Lung (tissue), 13 donors: Measurements from ENCODE around the gene PVALEF. TPM values are rescaled to one million over a fixed set of nuclear protein-coding genes. Genes with fewer than 3 reads are reported as not detected.
A peak's percentile ranks its signal among the peaks of the same experiment; 100 is the strongest.

Experiments used
- ATAC-seq: fragments of 200-7000 bp; cut with Tn5 transposase; one replicate; pipeline ENCODE4 v1.9.1; 2020; ENCODE audit warnings: moderate number of reproducible peaks; ENCODE audit not compliant: insufficient read depth, low FRiP score
- DNase-seq, 3 donors: peaks; one replicate each; pipeline ENCODE4 v3.0.0-alpha.2; 2013 to 2017
- H3K27ac ChIP-seq, 2 donors: one replicate each; pipeline ENCODE4 v1.5.1; 2013; ENCODE audit warnings: mild to moderate bottlenecking in 2 of 2, moderate library complexity in 2 of 2, control low read depth in 1 of 2, inconsistent platforms in 1 of 2, low read depth in 1 of 2, low read length in 1 of 2
- H3K27me3 ChIP-seq, 3 donors: one replicate each; pipeline ENCODE4 v1.5.1; 2013; ENCODE audit warnings: low read length in 2 of 3; ENCODE audit not compliant: control insufficient read depth in 3 of 3, insufficient read depth in 3 of 3
- H3K36me3 ChIP-seq, 4 donors: one replicate each; pipeline ENCODE4 v1.5.1; 2013; ENCODE audit warnings: low read length in 4 of 4, mild to moderate bottlenecking in 1 of 4, moderate library complexity in 1 of 4; ENCODE audit not compliant: control insufficient read depth in 4 of 4, insufficient read depth in 4 of 4
- H3K4me1 ChIP-seq, 5 donors: one replicate each; pipeline ENCODE4 v1.5.1; 2013; ENCODE audit warnings: low read length in 5 of 5, mild to moderate bottlenecking in 2 of 5, moderate library complexity in 1 of 5; ENCODE audit not compliant: control insufficient read depth in 5 of 5, insufficient read depth in 5 of 5
- H3K4me3 ChIP-seq: one replicate; pipeline ENCODE4 v1.5.1; 2013; ENCODE audit warnings: mild to moderate bottlenecking, control low read depth, moderate library complexity
- H3K9ac ChIP-seq, 2 donors: one replicate each; pipeline ENCODE4 v1.5.1; 2013; ENCODE audit warnings: low read length in 2 of 2, control low read depth in 1 of 2; ENCODE audit not compliant: insufficient read depth in 1 of 2
- H3K9me3 ChIP-seq, 4 donors: one replicate each; pipeline ENCODE4 v1.5.1; 2013; ENCODE audit warnings: low read length in 3 of 4, mild to moderate bottlenecking in 1 of 4, moderate library complexity in 1 of 4; ENCODE audit not compliant: control insufficient read depth in 4 of 4, insufficient read depth in 3 of 4
- WGBS, 2 donors: extraction: QIAGEN DNeasy Blood & Tissue Kit; methylation state at CpG; one replicate each; pipeline ENCODE4 v1.1.7; 2013; 5-methylcytosine and 5-hydroxymethylcytosine counted together
- polyA plus RNA-seq, 2 donors: library from polyadenylated mRNA; stranded (reverse); fragments of 200-250 nt; gene quantifications; one replicate each; pipeline ENCODE4 v1.2.1, GENCODE V29; 2013
- small RNA-seq: library from RNA; depleted of rRNA; stranded (forward); fragments of <200 nt; gene quantifications from one replicate; pipeline ENCODE3, GENCODE V24; 2014; ENCODE audit warnings: low replicate concordance
- total RNA-seq, 2 donors: library from RNA; depleted of rRNA in 1 of 2; stranded (reverse); fragments of >200 nt in 1 of 2; gene quantifications; one replicate each; pipeline ENCODE4 v1.2.1, GENCODE V29; 2014 to 2021
- TF ChIP-seq, protein P1 (sequence below): IDR thresholded peaks from 2 replicates; pipeline ENCODE4 v1.5.1; 2012; ENCODE audit warnings: mild to moderate bottlenecking; ENCODE audit errors: control extremely low read depth, extremely low read depth
- donor health status: control.
- donor health status: control.
- donor health status: Bipolar disorder and iron deficiency.
- donor health status: healthy.
- donor health status: DM: yes; HTN: yes; CAD: no.

PVALEF gene
- total and polyA plus RNA-seq, 4 donors: not detected

DNA sequence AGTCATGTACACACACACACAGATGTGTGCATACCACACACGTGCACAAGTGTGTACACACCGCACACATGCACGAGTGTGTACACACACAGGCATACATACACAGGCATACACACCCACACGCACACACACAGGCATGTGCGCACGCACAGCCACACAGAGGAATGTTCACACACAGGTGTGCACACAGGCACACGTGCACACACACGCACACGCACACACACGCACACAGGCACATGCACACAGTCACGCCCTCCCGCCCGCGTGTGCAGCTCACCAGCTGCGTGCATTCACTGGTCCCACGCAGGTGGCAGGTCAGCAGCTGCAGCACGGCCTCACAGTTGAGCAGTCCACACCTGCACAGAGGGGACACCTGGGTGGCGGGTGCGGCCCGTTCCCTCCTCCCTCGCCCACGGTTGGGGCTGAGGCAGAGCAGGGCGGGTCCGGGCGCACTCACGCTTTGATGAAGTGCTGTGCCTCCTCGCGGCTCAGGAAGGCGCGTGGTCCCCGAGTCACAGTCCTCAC, 65.9 kb downstream of the PVALEF start:
- ATAC-seq (peak; percentile 23), DNase-seq (no peak)
- 91 to 92% methylated on average over 31 of the region's 31 CpGs for WGBS, 2 donors
- TF ChIP-seq, protein P1, sequence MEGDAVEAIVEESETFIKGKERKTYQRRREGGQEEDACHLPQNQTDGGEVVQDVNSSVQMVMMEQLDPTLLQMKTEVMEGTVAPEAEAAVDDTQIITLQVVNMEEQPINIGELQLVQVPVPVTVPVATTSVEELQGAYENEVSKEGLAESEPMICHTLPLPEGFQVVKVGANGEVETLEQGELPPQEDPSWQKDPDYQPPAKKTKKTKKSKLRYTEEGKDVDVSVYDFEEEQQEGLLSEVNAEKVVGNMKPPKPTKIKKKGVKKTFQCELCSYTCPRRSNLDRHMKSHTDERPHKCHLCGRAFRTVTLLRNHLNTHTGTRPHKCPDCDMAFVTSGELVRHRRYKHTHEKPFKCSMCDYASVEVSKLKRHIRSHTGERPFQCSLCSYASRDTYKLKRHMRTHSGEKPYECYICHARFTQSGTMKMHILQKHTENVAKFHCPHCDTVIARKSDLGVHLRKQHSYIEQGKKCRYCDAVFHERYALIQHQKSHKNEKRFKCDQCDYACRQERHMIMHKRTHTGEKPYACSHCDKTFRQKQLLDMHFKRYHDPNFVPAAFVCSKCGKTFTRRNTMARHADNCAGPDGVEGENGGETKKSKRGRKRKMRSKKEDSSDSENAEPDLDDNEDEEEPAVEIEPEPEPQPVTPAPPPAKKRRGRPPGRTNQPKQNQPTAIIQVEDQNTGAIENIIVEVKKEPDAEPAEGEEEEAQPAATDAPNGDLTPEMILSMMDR: no peak
- H3K27ac ChIP-seq: no peak overlapping the region
- no peaks in the 10 kb centered on the region for H3K27me3 ChIP-seq
- peaks cover 2 to 65% (median 12%) of the 10 kb centered on the region in 4 donors for H3K36me3 ChIP-seq
- no peak overlapping the region for H3K9ac ChIP-seq
- no peaks in the 10 kb centered on the region for H3K4me1 ChIP-seq
- no peak overlapping the region for H3K4me3 ChIP-seq
- H3K9me3 ChIP-seq: peaks cover 0 to 2% (median 0%) of the 10 kb centered on the region in 4 donors

DNA sequence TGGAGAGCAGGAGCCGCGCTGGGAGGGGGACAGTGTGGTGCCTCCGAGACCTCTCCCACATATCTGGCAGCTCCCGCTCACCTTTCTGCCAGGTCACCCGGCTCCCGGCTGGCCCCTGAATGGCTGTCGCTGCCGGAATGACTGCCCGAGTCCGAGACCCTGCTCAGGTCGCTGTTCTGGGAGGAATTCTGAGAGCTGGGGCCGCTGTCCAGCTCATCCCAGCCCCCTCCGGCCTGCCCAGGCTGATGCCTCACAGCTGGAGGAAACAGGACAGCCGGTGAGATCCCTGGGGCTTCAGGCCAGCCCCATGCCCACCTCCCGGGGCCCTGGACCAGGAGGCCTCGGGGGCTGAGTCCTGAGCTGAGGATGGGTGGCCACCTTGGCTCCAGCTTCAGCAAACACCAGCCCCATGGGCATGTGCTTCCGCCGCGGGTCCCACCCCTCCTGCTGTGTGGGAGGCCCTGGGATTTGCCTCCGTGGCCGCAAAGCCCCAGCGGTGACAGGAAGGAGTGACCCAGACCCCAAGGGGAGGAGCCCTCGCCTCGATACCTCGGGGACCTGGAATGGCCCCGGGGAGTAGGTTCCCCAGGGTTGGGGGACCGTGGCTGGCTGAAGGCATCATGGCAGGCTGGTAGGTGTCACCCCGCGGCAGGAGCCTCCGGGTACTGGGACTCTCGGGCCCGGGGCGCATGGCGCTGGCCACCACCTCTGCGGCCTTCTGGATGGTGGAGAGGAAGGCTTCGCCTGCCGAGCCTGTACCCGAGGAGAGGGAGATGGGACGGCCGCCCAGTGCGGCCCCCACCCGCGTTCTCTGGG, 66.7 kb downstream of the PVALEF start:
- Histone ChIP-seq H3K9me3 (peaks cover 0 to 1% (median 0%) of the 10 kb centered on the region in 4 donors), H3K36me3 (peaks cover 2 to 67% (median 12%) of the 10 kb centered on the region in 4 donors), H3K4me3 (no peak overlapping the region), H3K27me3 (no peaks in the 10 kb centered on the region), H3K27ac (no peak overlapping the region), H3K4me1 (peaks cover 0 to 2% (median 0%) of the 10 kb centered on the region in 5 donors), H3K9ac (no peak overlapping the region)
- 93 to 94% methylated on average over 36 to 43 of the region's 43 CpGs for WGBS, 2 donors
- DNase-seq: no peak
- no peak for ATAC-seq
- TF ChIP-seq, protein P1: no peak

Small RNAs within 50 kb of the gene (small RNA-seq; reads per million reads assigned to genes)
- gene MIR1250: not detected
- 67.0 reads per million, percentile 98 among the genes with 10 or more reads in this experiment for gene MIR3065
- not detected for gene MIR657

Other genes starting within 250 kb of the PVALEF start
- gene CHMP6, start 173.7 kb upstream of the PVALEF start, total RNA-seq: 10 to 100 TPM; 18.2 to 36.3 TPM
- gene CHMP6, start 173.7 kb upstream of the PVALEF start, polyA plus RNA-seq: 10 to 100 TPM; 31.5 to 32.9 TPM
- gene BAIAP2, start 130.4 kb upstream of the PVALEF start, total RNA-seq: 100 to 1,000 TPM in 1 of 2 donors, 10 to 100 TPM in 1; 94.3 to 141 TPM
- 10 to 100 TPM; 59.2 to 61.2 TPM for gene BAIAP2, start 130.4 kb upstream of the PVALEF start, polyA plus RNA-seq
- gene AATK, start 714 bp downstream of the PVALEF start, total RNA-seq: 10 to 100 TPM in 1 of 2 donors, 1 to 10 TPM in 1; 9.6 to 54.6 TPM
- gene AATK, start 714 bp downstream of the PVALEF start, polyA plus RNA-seq: 10 to 100 TPM; 20.8 to 26.7 TPM
- gene CEP131, start 57.5 kb downstream of the PVALEF start, total RNA-seq: 10 to 100 TPM in 1 of 2 donors, 1 to 10 TPM in 1; 9.9 to 14.5 TPM
- 10 to 100 TPM in 1 of 2 donors, 1 to 10 TPM in 1; 7.0 to 11.9 TPM for gene CEP131, start 57.5 kb downstream of the PVALEF start, polyA plus RNA-seq
- gene TEPSIN, start 73.5 kb downstream of the PVALEF start, total RNA-seq: 10 to 100 TPM; 20.7 to 48.7 TPM
- gene TEPSIN, start 73.5 kb downstream of the PVALEF start, polyA plus RNA-seq: 10 to 100 TPM; 29.1 to 33.1 TPM
- 10 to 100 TPM; 12.7 to 51.1 TPM for gene NDUFAF8, start 73.8 kb downstream of the PVALEF start, total RNA-seq
- gene NDUFAF8, start 73.8 kb downstream of the PVALEF start, polyA plus RNA-seq: 10 to 100 TPM; 23.1 to 36.7 TPM
- 100 to 1,000 TPM in 1 of 2 donors, 10 to 100 TPM in 1; 56.0 to 127 TPM for gene SLC38A10, start 129.8 kb downstream of the PVALEF start, total RNA-seq
- 10 to 100 TPM; 69.6 to 95.3 TPM for gene SLC38A10, start 129.8 kb downstream of the PVALEF start, polyA plus RNA-seq
- gene BAHCC1, start 229.9 kb downstream of the PVALEF start, total RNA-seq: 10 to 100 TPM; 24.4 to 24.9 TPM
- 10 to 100 TPM in 1 of 2 donors, 1 to 10 TPM in 1; 7.6 to 10.5 TPM for gene BAHCC1, start 229.9 kb downstream of the PVALEF start, polyA plus RNA-seq